Subcutaneous abdominal adipose tissue (tissue), 5 donors: Measurements from ENCODE around the gene RNF208.
A peak's percentile ranks its signal among the peaks of the same experiment; 100 is the strongest.
"Not testable (repeated sequence)": the region's sequence is repeated elsewhere in the genome, so short reads cannot be mapped to it uniquely, and the experiment has no call there.

Experiments
- H3K27ac ChIP-seq: one replicate; pipeline ENCODE4 v1.7.0; 2013; ENCODE audit warnings: low read depth, mild to moderate bottlenecking, inconsistent platforms, low read length, moderate library complexity
- H3K27me3 ChIP-seq, 5 donors: one replicate each; pipeline ENCODE4 v1.7.0; 2013; ENCODE audit warnings: low read length in 5 of 5, inconsistent platforms in 1 of 5; ENCODE audit not compliant: control insufficient read depth in 5 of 5, insufficient read depth in 4 of 5
- H3K36me3 ChIP-seq, 5 donors: one replicate each; pipeline ENCODE4 v1.7.0; 2013; ENCODE audit warnings: low read length in 5 of 5; ENCODE audit not compliant: control insufficient read depth in 5 of 5, insufficient read depth in 5 of 5
- H3K4me1 ChIP-seq, 5 donors: one replicate each; pipeline ENCODE4 v1.7.0; 2013; ENCODE audit warnings: low read length in 5 of 5, mild to moderate bottlenecking in 3 of 5, moderate library complexity in 1 of 5; ENCODE audit not compliant: control insufficient read depth in 5 of 5, insufficient read depth in 5 of 5
- H3K4me3 ChIP-seq, 5 donors: one replicate each; pipeline ENCODE4 v1.7.0; 2013; ENCODE audit warnings: low read length in 5 of 5, low read depth in 1 of 5
- H3K9ac ChIP-seq, 5 donors: one replicate each; pipeline ENCODE4 v1.7.0; 2013; ENCODE audit warnings: low read length in 5 of 5, mild to moderate bottlenecking in 4 of 5, moderate library complexity in 3 of 5
- H3K9me3 ChIP-seq, 5 donors: one replicate each; pipeline ENCODE4 v1.7.0; 2013; ENCODE audit warnings: low read length in 5 of 5; ENCODE audit not compliant: control insufficient read depth in 5 of 5
- donor health status: healthy.
- donor health status: healthy.
- donor health status: healthy.
- donor health status: healthy.
- donor health status: healthy.

Gene RNF208

GRCh38 chr9:137244486-137245449 is 22.7 kb upstream of the RNF208 start:
- H3K27me3 ChIP-seq: peaks cover 0 to 3% (median 0%) of the 10 kb centered on the region in 5 donors
- H3K4me1 ChIP-seq: peaks cover 8 to 47% (median 25%) of the 10 kb centered on the region in 5 donors
- H3K27ac ChIP-seq: no peak overlapping the region
- H3K9me3 ChIP-seq: no peaks in the 10 kb centered on the region
- H3K4me3 ChIP-seq: no peak overlapping the region
- H3K9ac ChIP-seq: no peak overlapping the region
- peaks cover 0 to 21% (median 19%) of the 10 kb centered on the region in 5 donors for H3K36me3 ChIP-seq

GRCh38 chr9:137243626-137244485 is 21.8 kb upstream of the RNF208 start:
- Histone ChIP-seq H3K4me1 (peaks cover 8 to 55% (median 30%) of the 10 kb centered on the region in 5 donors), H3K27ac (no peak overlapping the region), H3K9me3 (no peaks in the 10 kb centered on the region), H3K4me3 (peak overlapping the region in 2 of 5 donors; percentile 17 to 23), H3K9ac (no peak overlapping the region), H3K36me3 (peaks cover 0 to 21% (median 19%) of the 10 kb centered on the region in 5 donors), H3K27me3 (peaks cover 0 to 3% (median 0%) of the 10 kb centered on the region in 5 donors)

- not testable (repeated sequence) for H3K27me3 ChIP-seq, H3K27ac ChIP-seq, H3K9ac ChIP-seq, H3K9me3 ChIP-seq
- peaks cover 8 to 57% (median 31%) of the 10 kb centered on the region in 5 donors for H3K4me1 ChIP-seq
- peaks cover 0 to 21% (median 19%) of the 10 kb centered on the region in 5 donors for H3K36me3 ChIP-seq
- peak overlapping the region in 1 of 5 donors; percentile 23 for H3K4me3 ChIP-seq
Measured at GRCh38 chr9:137243266-137243625, 21.2 kb upstream of the RNF208 start.

GRCh38 chr9:137242269-137243203 is 20.5 kb upstream of the RNF208 start:
- peaks cover 8 to 53% (median 31%) of the 10 kb centered on the region in 5 donors for H3K4me1 ChIP-seq
- H3K4me3 ChIP-seq: peak overlapping the region; percentile 80 to 87 (median 83)
- peak overlapping the region in 4 of 5 donors; percentile 70 to 91 (median 84) for H3K9ac ChIP-seq
- peaks cover 0 to 3% (median 0%) of the 10 kb centered on the region in 5 donors for H3K27me3 ChIP-seq
- peak overlapping the region; percentile 74 for H3K27ac ChIP-seq
- H3K9me3 ChIP-seq: no peaks in the 10 kb centered on the region
- H3K36me3 ChIP-seq: peaks cover 0 to 21% (median 19%) of the 10 kb centered on the region in 5 donors

- H3K36me3 ChIP-seq: peaks cover 0 to 21% (median 19%) of the 10 kb centered on the region in 5 donors
- peaks cover 8 to 55% (median 35%) of the 10 kb centered on the region in 5 donors for H3K4me1 ChIP-seq
- H3K4me3 ChIP-seq: peak overlapping the region; percentile 80 to 87 (median 83)
Measured at GRCh38 chr9:137241490-137242268, 19.6 kb upstream of the RNF208 start.

DNA sequence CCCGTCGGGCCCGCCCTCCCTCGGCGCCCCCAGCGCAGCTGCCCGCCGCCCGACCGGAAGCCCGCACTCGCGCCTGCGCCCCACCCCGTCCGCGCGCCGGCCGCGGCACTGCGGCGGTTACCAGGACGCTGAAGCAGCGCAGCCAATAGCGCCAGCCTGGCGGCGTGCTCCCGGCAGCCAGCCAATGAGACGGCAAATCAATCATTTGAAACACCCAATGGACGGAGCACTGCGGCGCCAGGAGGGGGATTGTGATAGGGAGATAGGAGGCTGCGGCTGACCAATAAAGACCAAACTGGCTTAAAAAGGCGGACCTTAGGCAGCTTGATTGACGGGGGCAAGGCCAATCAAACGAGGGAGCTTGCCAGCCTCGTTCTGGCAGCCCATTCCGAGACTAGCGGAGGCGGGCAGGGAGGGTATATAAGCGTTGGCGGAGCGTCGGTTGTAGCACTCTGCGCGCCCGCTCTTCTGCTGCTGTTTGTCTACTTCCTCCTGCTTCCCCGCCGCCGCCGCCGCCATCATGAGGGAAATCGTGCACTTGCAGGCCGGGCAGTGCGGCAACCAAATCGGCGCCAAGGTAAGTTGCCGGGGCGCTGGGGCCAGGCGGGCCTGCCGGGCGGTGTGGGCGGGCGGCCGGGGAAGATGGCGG is 18.9 kb upstream of the RNF208 start, which contains the start of gene TUBB4B:
TUBB4B (plus strand) TSS at position 447 of the 649 bp plus-strand sequence; CDS start at position 521, 74 bp downstream.
- Histone ChIP-seq H3K4me3 (peak within 1 kb of the TSS; percentile 80 to 87 (median 83)), H3K36me3 (peaks cover 0 to 21% (median 19%) of the 10 kb centered on the region in 5 donors), H3K27ac (peak within 1 kb of the TSS; percentile 86), H3K27me3 (peaks cover 0 to 3% (median 0%) of the 10 kb centered on the region in 5 donors), H3K4me1 (peaks cover 8 to 62% (median 41%) of the 10 kb centered on the region in 5 donors), H3K9me3 (no peaks in the 10 kb centered on the region), H3K9ac (peak within 1 kb of the TSS in 4 of 5 donors; percentile 70 to 91 (median 84))

More at GRCh38 chr9:137241490-137242268, 19.6 kb upstream of the RNF208 start:
- Histone ChIP-seq H3K27me3 (peaks cover 0 to 3% (median 0%) of the 10 kb centered on the region in 5 donors), H3K27ac (peak overlapping the region; percentile 74), H3K9me3 (no peaks in the 10 kb centered on the region), H3K9ac (peak overlapping the region in 4 of 5 donors; percentile 70 to 91 (median 84))

- Histone ChIP-seq H3K9me3 (no peaks in the 10 kb centered on the region), H3K4me1 (peaks cover 8 to 68% (median 43%) of the 10 kb centered on the region in 5 donors), H3K27me3 (peaks cover 2 to 4% (median 3%) of the 10 kb centered on the region in 5 donors), H3K4me3 (peak overlapping the region in 4 of 5 donors; percentile 65 to 77 (median 67)), H3K9ac (peak overlapping the region in 4 of 5 donors; percentile 65 to 81 (median 71)), H3K27ac (peak overlapping the region; percentile 86), H3K36me3 (peaks cover 0 to 21% (median 19%) of the 10 kb centered on the region in 5 donors)
Measured at GRCh38 chr9:137240318-137240840, 18.3 kb upstream of the RNF208 start.
